ENCODE measurements around the gene HIVEP3. TPM values are rescaled to one million over a fixed set of nuclear protein-coding genes. Genes with fewer than 3 reads are reported as not detected.

Gene HIVEP3
- total RNA-seq, 2 donors from 2014 or later: 0.13 to 0.99 TPM

DNA sequence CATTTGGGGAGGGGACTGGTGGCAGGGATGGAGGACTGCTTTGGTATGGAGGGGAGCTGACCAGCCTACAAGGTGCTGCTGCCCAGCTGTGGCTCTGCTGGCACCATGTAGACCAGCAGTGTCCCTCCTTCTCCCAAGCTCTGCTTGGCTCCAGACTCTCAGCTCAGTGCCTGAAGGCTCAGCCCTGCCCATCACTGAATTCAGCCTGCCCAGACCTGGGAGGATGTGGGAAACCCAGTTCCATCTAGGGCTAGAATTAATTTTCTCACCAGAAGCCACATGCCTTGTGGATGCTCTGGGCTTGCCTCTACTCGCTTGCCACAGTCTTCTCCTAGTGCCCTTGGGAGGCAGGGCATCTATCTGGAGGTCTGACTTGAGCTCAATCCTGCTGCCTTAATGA, 239.2 kb downstream of the HIVEP3 start:
- Histone ChIP-seq H3K27me3 (ENCODE audit: control insufficient read depth, insufficient read depth, low read length, poor library complexity, severe bottlenecking) (no peaks in the 10 kb centered on the region), H3K9ac (ENCODE audit: extremely low read depth, low read length, poor library complexity, severe bottlenecking) (no peak overlapping the region), H3K27ac (ENCODE audit: low read depth, low read length) (no peak overlapping the region), H3K4me3 (ENCODE audit: low read length) (no peak overlapping the region), H3K4me1 (ENCODE audit: control insufficient read depth, insufficient read depth, low read length) (no peaks in the 10 kb centered on the region), H3K36me3 (ENCODE audit: control insufficient read depth, insufficient read depth, low read length) (no peaks in the 10 kb centered on the region), H3K9me3 (ENCODE audit: control insufficient read depth, low read length) (no peaks in the 10 kb centered on the region)
- no peaks in the 10 kb centered on the region for H3K36me3 Mint-ChIP-seq (ENCODE audit: low read depth)
- no peak overlapping the region for H3K27ac Mint-ChIP-seq
- H3K4me1 Mint-ChIP-seq: no peaks in the 10 kb centered on the region
- no peaks in the 10 kb centered on the region for H3K27me3 Mint-ChIP-seq (ENCODE audit: insufficient read depth)
- no peaks in the 10 kb centered on the region for H3K9me3 Mint-ChIP-seq
- no peak overlapping the region for H3K4me3 Mint-ChIP-seq
- TF ChIP-seq, protein P1, sequence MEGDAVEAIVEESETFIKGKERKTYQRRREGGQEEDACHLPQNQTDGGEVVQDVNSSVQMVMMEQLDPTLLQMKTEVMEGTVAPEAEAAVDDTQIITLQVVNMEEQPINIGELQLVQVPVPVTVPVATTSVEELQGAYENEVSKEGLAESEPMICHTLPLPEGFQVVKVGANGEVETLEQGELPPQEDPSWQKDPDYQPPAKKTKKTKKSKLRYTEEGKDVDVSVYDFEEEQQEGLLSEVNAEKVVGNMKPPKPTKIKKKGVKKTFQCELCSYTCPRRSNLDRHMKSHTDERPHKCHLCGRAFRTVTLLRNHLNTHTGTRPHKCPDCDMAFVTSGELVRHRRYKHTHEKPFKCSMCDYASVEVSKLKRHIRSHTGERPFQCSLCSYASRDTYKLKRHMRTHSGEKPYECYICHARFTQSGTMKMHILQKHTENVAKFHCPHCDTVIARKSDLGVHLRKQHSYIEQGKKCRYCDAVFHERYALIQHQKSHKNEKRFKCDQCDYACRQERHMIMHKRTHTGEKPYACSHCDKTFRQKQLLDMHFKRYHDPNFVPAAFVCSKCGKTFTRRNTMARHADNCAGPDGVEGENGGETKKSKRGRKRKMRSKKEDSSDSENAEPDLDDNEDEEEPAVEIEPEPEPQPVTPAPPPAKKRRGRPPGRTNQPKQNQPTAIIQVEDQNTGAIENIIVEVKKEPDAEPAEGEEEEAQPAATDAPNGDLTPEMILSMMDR (conservative IDR thresholded peaks at IDR 0.05): no peak
- 90 to 91% methylated on average over 1 of the region's 1 CpG for WGBS, 2 experiments (ENCODE audit: insufficient coverage in 1 of 2, insufficient read length in 1 of 2)
- DNase-seq: no peak

DNA sequence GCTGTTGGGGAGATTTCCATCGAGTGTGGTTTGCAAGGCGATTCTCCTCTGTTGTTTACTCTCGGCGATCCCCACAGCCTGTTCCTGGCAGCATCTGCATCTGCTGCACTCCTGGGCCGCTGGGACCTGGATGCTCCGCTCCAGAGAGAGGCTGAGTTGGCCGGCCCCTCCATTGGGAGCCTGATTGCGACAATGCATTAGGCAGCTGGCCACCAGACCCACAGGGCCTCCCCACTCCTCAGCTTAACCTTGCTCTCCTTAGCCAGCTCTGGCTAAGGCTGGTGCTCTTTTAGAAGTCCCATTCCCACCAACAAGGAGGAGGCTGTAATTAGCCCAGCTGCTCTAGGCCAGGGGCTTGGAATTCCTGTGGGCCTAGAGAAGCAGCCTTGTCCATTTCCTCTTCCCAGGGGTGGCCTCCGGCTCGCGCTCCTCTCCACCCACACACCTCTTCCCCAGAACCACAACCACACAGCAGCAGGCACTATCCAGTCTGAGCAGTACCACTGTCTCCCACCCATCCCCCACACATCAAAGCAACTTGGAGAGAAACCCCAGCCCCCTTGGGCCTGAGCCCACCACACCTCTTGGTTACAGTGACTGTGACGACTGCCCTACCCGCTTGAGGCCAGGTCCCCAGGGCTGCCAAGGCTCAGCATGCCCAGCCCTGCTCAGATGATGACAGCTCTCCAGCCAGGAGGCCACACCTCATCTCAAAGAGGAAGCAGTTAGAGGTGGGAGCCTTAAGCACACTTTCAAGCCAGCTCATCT, 240.4 kb downstream of the HIVEP3 start:
- 92 to 94% methylated on average over 7 to 13 of the region's 13 CpGs for WGBS, 2 experiments (ENCODE audit: insufficient coverage in 1 of 2, insufficient read length in 1 of 2)
- Histone ChIP-seq H3K36me3 (ENCODE audit: control insufficient read depth, insufficient read depth, low read length) (no peaks in the 10 kb centered on the region), H3K9ac (ENCODE audit: extremely low read depth, low read length, poor library complexity, severe bottlenecking) (no peak overlapping the region), H3K9me3 (ENCODE audit: control insufficient read depth, low read length) (no peaks in the 10 kb centered on the region), H3K4me3 (ENCODE audit: low read length) (no peak overlapping the region), H3K27ac (ENCODE audit: low read depth, low read length) (no peak overlapping the region), H3K27me3 (ENCODE audit: control insufficient read depth, insufficient read depth, low read length, poor library complexity, severe bottlenecking) (no peaks in the 10 kb centered on the region), H3K4me1 (ENCODE audit: control insufficient read depth, insufficient read depth, low read length) (no peaks in the 10 kb centered on the region)
- no peak overlapping the region for H3K4me3 Mint-ChIP-seq
- H3K4me1 Mint-ChIP-seq: no peaks in the 10 kb centered on the region
- no peak overlapping the region for H3K27ac Mint-ChIP-seq
- peaks cover 2% of the 10 kb centered on the region for H3K27me3 Mint-ChIP-seq (ENCODE audit: insufficient read depth)
- no peaks in the 10 kb centered on the region for H3K36me3 Mint-ChIP-seq (ENCODE audit: low read depth)
- TF ChIP-seq, protein P1 (conservative IDR thresholded peaks at IDR 0.05): no peak
- no peak for DNase-seq
- no peaks in the 10 kb centered on the region for H3K9me3 Mint-ChIP-seq

DNA sequence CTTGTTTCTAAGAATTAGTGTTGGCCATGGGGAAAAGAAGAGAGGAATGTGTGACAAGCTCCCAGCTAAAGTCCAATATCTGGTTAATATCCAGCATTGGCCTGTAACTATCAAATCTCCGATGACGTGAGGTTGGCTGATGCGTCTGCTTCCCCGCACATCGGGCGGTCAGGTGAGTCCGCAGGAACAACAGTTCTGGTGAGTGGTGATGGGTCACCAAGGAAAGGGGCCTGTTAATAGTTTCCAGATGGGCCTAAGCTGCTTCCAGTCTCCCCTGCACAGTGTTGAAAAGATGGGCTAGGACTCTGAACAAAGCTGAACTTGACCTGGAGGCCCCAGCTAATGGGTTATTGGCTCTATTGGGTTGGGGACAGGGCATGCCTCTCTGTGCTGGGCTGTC, 241.1 kb downstream of the HIVEP3 start:
- H3K36me3 Mint-ChIP-seq (ENCODE audit: low read depth): no peaks in the 10 kb centered on the region
- no peak for DNase-seq
- TF ChIP-seq, protein P1 (conservative IDR thresholded peaks at IDR 0.05): no peak
- H3K4me1 Mint-ChIP-seq: peaks cover 2% of the 10 kb centered on the region
- Histone ChIP-seq H3K36me3 (ENCODE audit: control insufficient read depth, insufficient read depth, low read length) (no peaks in the 10 kb centered on the region), H3K9ac (ENCODE audit: extremely low read depth, low read length, poor library complexity, severe bottlenecking) (no peak overlapping the region), H3K4me1 (ENCODE audit: control insufficient read depth, insufficient read depth, low read length) (no peaks in the 10 kb centered on the region), H3K4me3 (ENCODE audit: low read length) (no peak overlapping the region), H3K27me3 (ENCODE audit: control insufficient read depth, insufficient read depth, low read length, poor library complexity, severe bottlenecking) (no peaks in the 10 kb centered on the region), H3K27ac (ENCODE audit: low read depth, low read length) (no peak overlapping the region), H3K9me3 (ENCODE audit: control insufficient read depth, low read length) (no peaks in the 10 kb centered on the region)
- H3K27ac Mint-ChIP-seq: no peak overlapping the region
- H3K4me3 Mint-ChIP-seq: no peak overlapping the region
- 96 to 97% methylated on average over 6 to 7 of the region's 7 CpGs for whole genome bisulfite sequencing, 2 experiments (ENCODE audit: insufficient coverage in 1 of 2, insufficient read length in 1 of 2)
- no peaks in the 10 kb centered on the region for H3K9me3 Mint-ChIP-seq
- H3K27me3 Mint-ChIP-seq (ENCODE audit: insufficient read depth): peaks cover 6% of the 10 kb centered on the region
